ENCODE data around the gene INPP5F. TPM values are rescaled to one million over a fixed set of nuclear protein-coding genes. Genes with fewer than 3 reads are reported as not detected.

Gene INPP5F
- total and polyA plus RNA-seq, 2 of the 13 experiments (the other 11 are each of a cell fraction or from before 2014, with no cell fraction given), result 12.5 to 15.7 TPM

DNA sequence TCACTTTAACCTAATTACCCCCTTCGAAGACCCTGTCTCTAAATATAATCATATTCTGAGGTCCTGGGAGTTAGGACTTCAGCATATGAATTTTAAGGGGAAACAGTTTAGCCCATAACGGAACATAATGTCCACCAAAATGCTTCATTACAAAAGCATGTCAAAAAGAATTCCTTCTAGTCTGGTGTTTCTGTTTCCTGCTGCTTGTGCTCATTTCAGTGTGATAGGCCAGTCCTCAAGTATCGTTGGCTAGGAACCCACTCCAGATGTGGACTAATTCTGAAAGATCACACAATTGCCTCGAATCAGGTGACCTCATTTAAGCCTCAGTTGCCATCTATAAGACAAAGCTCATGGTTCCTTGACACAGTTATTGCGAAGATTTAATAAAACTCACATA lies 29.6 kb downstream of the INPP5F start (continued):
- TF ChIP-seq NR2F2 (IDR thresholded peaks at IDR 0.05; ENCODE audit: borderline replicate concordance, low read depth) (no peak), ZFY (CRISPR knock-in tag; IDR thresholded peaks at IDR 0.05) (no peak), NCOA1 (CRISPR knock-in tag; IDR thresholded peaks at IDR 0.05) (no peak), KLF11 (CRISPR knock-in tag; IDR thresholded peaks at IDR 0.05) (no peak)
- TF ChIP-seq, protein P1, sequence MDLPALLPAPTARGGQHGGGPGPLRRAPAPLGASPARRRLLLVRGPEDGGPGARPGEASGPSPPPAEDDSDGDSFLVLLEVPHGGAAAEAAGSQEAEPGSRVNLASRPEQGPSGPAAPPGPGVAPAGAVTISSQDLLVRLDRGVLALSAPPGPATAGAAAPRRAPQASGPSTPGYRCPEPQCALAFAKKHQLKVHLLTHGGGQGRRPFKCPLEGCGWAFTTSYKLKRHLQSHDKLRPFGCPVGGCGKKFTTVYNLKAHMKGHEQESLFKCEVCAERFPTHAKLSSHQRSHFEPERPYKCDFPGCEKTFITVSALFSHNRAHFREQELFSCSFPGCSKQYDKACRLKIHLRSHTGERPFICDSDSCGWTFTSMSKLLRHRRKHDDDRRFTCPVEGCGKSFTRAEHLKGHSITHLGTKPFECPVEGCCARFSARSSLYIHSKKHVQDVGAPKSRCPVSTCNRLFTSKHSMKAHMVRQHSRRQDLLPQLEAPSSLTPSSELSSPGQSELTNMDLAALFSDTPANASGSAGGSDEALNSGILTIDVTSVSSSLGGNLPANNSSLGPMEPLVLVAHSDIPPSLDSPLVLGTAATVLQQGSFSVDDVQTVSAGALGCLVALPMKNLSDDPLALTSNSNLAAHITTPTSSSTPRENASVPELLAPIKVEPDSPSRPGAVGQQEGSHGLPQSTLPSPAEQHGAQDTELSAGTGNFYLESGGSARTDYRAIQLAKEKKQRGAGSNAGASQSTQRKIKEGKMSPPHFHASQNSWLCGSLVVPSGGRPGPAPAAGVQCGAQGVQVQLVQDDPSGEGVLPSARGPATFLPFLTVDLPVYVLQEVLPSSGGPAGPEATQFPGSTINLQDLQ (CRISPR knock-in tag; IDR thresholded peaks at IDR 0.05), result no peak
- TF ChIP-seq, protein P2, sequence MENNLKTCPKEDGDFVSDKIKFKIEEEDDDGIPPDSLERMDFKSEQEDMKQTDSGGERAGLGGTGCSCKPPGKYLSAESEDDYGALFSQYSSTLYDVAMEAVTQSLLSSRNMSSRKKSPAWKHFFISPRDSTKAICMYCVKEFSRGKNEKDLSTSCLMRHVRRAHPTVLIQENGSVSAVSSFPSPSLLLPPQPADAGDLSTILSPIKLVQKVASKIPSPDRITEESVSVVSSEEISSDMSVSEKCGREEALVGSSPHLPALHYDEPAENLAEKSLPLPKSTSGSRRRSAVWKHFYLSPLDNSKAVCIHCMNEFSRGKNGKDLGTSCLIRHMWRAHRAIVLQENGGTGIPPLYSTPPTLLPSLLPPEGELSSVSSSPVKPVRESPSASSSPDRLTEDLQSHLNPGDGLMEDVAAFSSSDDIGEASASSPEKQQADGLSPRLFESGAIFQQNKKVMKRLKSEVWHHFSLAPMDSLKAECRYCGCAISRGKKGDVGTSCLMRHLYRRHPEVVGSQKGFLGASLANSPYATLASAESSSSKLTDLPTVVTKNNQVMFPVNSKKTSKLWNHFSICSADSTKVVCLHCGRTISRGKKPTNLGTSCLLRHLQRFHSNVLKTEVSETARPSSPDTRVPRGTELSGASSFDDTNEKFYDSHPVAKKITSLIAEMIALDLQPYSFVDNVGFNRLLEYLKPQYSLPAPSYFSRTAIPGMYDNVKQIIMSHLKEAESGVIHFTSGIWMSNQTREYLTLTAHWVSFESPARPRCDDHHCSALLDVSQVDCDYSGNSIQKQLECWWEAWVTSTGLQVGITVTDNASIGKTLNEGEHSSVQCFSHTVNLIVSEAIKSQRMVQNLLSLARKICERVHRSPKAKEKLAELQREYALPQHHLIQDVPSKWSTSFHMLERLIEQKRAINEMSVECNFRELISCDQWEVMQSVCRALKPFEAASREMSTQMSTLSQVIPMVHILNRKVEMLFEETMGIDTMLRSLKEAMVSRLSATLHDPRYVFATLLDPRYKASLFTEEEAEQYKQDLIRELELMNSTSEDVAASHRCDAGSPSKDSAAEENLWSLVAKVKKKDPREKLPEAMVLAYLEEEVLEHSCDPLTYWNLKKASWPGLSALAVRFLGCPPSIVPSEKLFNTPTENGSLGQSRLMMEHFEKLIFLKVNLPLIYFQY (CRISPR knock-in tag; IDR thresholded peaks at IDR 0.05; ENCODE audit: borderline replicate concordance), result no peak
- TF ChIP-seq, protein P3, sequence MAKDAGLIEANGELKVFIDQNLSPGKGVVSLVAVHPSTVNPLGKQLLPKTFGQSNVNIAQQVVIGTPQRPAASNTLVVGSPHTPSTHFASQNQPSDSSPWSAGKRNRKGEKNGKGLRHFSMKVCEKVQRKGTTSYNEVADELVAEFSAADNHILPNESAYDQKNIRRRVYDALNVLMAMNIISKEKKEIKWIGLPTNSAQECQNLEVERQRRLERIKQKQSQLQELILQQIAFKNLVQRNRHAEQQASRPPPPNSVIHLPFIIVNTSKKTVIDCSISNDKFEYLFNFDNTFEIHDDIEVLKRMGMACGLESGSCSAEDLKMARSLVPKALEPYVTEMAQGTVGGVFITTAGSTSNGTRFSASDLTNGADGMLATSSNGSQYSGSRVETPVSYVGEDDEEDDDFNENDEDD (CRISPR knock-in tag; IDR thresholded peaks at IDR 0.05; ENCODE audit: borderline replicate concordance), result no peak
